HG02642 (cell line): Measurements from ENCODE around the gene ARHGAP10.

ENCODE experiments used
- ATAC-seq: cut with Tn5 transposase; IDR thresholded peaks from one replicate; pipeline ENCODE4 v1.9.1; 2021; ENCODE audit warnings: mild to moderate bottlenecking; ENCODE audit not compliant: unreplicated experiment, poor library complexity

The ARHGAP10 gene

GRCh38 chr4:147843162-147843561 is 111.3 kb downstream of the ARHGAP10 start:
- ATAC-seq, result peak; percentile 49

GRCh38 chr4:147844781-147845180 is 112.9 kb downstream of the ARHGAP10 start:
- ATAC-seq, result no peak

- ATAC-seq, result peak; percentile 66
Measured at GRCh38 chr4:147846318-147847155, 114.6 kb downstream of the ARHGAP10 start.

GRCh38 chr4:147847751-147848590 is 116.1 kb downstream of the ARHGAP10 start:
- ATAC-seq, result no peak

- no peak for ATAC-seq
Measured at GRCh38 chr4:147848634-147849033, 116.7 kb downstream of the ARHGAP10 start.

- no peak for ATAC-seq
Measured at GRCh38 chr4:147851135-147851534, 119.2 kb downstream of the ARHGAP10 start.

GRCh38 chr4:147853706-147854105 is 121.8 kb downstream of the ARHGAP10 start:
- no peak for ATAC-seq

- no peak for ATAC-seq
Measured at GRCh38 chr4:147854154-147854553, 122.3 kb downstream of the ARHGAP10 start.

- no peak for ATAC-seq
Measured at GRCh38 chr4:147855571-147856009, 123.7 kb downstream of the ARHGAP10 start.

- no peak for ATAC-seq
Measured at GRCh38 chr4:147860960-147861359, 129.1 kb downstream of the ARHGAP10 start.

- no peak for ATAC-seq
Measured at GRCh38 chr4:147862043-147862692, 130.3 kb downstream of the ARHGAP10 start.

GRCh38 chr4:147863111-147863747 is 131.3 kb downstream of the ARHGAP10 start:
- ATAC-seq, result no peak

- no peak for ATAC-seq
Measured at GRCh38 chr4:147863808-147864472, 132.1 kb downstream of the ARHGAP10 start.

GRCh38 chr4:147864607-147865006 is 132.7 kb downstream of the ARHGAP10 start:
- ATAC-seq, result no peak

- ATAC-seq, result no peak
Measured at GRCh38 chr4:147865926-147866325, 134.0 kb downstream of the ARHGAP10 start.

- peak; percentile 88 for ATAC-seq
Measured at GRCh38 chr4:147866532-147867271, 134.8 kb downstream of the ARHGAP10 start.

GRCh38 chr4:147874109-147874508 is 142.2 kb downstream of the ARHGAP10 start:
- no peak for ATAC-seq

GRCh38 chr4:147877308-147877771 is 145.5 kb downstream of the ARHGAP10 start:
- ATAC-seq, result no peak

- ATAC-seq, result no peak
Measured at GRCh38 chr4:147879676-147880075, 147.8 kb downstream of the ARHGAP10 start.
